GM21360 (cell line): Measurements from ENCODE around the gene CELF5.

Experiments
- ATAC-seq: cut with Tn5 transposase; IDR thresholded peaks from one replicate; pipeline ENCODE4 v1.9.1; 2021; ENCODE audit warnings: mild to moderate bottlenecking, moderate library complexity; ENCODE audit not compliant: unreplicated experiment

CELF5 gene

DNA sequence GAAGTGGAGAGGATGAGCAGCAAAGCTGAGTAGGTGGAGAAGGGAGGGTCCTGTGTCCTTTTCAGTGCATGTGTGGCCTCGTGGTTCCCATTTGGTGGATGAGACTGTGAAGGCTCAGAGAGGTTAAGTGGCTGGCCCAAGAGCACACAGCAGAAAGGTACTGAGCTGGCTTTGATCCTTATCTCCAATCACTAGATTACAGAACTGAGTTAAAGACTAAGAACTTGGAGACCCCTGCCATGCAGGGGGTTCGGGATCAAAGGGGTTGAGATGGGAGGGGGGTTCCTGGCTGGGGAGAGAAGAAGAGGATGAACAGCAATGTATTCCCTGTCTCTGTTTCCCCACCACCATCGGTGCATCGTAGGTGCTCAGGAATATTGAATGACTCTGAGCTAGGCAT lies 11.8 kb downstream of the CELF5 start:
- no peak for ATAC-seq

DNA sequence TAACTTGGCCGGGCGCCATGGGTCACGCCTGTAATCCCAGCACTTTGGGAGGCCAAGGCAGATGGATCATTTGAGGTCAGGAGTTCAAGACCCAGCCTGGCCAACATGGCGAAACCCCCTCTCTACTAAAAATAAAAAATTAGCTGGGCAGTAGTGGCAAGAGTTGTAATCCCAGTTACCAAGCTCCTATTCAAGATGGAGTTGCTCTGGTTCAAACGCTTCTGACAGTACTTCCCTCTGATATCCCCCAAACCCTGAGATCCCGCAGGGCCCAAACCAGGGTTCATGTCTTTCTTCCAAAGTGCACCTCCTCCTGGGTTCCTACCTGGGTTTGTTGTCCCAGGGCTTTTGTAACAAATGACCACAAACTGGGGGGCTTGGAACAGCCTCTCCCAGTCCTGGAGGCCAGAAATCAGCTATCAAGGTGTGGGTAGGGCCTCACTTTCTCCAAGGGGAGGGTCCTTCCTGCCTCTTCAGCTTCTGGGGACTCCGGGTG lies 13.7 kb downstream of the CELF5 start:
- ATAC-seq: no peak

DNA sequence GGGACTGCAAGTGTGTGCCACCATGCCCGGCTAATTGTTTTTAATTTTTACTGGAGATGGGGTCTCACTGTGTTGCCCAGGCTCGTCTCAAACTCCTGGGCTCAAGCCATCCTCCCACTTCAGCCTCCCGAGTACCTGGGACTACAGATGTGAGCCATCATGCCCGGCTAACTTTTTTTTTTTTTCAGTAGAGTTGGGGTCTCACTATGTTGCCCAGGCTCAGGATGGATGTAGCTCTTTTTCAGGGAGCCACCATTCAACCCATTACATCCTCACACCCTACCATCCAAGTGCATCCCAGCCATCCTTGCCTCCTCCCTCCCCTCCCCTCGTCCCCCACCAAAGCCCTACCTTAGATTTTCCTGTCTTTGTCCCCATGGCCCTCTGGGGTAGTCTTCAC lies 14.9 kb downstream of the CELF5 start:
- ATAC-seq: no peak

DNA sequence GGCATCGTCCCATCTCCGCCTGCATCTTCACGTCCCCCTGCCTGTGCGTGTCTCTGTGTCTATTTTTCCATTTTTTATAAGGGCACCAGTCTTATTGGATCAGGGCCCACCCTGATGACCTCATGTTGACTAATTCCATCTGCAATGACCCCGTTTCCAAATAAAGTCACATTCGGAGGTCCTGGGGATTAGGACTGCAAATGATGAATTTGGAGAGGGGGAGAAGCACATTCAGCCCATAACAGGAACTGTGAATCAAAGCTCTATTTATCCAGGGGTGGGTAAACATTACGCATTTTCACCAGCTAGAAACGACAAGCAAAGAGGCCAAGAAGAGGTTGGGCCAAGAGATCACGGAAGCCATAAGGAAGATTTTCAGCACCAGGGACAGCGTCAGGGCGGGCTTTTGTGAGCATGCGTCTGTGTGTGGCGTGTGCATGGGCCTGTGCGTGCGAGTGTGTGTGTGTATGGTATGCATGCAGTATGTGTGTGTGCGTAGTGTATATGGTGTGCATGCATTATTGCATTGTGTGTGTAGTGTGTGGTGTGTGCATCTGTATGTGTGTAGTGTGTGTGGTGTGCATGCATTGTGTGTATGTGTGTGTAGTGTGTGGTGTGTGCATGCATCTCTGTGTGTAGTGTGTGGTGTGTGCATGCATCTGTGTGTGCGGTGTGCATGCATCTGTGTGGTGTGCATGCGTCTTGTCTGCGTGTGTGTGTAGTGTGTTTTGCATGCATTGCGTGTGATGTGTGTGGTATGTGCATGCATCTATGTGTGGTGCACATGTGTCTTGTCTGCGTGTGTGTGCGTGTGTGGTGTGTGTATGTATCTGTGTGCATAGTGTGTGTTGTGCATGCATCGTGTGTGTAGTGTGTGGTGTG lies 19.6 kb downstream of the CELF5 start:
- ATAC-seq: no peak

DNA sequence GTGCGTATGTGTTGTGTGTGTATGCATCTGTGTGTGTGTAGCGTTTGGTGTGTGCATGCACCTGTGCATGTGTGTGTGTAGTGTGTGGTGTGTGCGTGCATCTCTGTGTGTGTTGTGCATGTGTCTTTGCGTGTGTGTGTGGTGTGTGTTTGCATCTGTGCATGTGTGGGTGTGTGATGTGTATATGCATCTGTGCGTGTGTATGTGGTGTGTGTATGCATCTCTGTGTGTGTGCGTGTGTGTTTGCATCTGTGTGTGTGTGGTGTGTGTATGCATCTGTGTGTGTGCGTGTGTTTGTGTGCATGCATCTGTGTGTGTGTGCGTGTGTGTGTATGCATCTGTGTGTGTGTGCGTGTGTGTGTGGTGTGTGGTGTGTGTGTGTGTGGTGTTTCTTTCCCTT lies 20.6 kb downstream of the CELF5 start:
- no peak for ATAC-seq

DNA sequence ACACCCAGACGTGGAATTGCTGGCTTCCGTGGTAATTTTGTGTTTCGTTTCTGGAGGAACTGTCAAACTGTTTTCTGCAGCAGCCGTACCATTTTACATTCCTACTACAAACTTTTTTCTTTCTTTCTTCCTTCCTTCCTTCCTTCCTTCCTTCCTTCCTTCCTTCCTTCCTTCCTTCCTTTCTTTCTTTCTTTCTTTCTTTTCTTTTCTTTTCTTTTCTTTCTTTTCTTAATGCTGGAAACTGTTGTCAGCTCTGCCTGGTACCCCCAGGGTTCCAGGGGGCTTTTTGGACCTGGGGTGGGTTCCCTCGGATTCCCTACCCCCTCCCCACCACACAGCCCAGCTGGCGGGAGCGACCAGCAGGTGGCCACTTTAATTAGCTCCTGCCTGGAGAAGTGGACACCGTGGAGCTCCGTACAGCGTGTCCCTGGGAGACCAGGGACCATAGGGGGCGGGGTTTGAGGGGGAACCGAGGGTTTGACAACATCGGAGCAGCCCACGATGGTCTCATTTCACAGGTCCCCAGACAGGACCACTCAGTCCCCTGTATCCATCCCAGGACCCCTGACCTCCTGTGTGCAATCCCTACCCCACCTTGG lies 24.4 kb downstream of the CELF5 start:
- ATAC-seq: no peak

DNA sequence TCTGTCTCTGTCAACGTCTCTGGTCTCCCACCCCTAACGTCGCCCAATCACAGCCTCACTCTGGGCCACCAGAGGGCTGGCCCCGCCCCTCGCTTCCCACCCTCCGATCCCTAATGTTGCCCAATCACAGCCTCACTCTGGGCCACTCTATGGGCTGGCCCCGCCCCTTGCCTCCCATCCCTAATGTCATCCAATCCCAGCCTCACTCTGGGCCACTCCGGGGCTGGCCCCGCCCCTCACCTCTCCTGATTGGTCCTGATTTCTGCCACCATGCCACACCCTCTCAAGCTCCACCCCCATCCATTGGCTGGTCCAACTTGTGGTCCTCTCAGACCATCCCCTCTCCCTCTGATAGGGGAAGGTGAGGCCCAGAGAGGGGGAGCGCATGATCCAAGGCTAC lies 24.9 kb downstream of the CELF5 start:
- no peak for ATAC-seq

DNA sequence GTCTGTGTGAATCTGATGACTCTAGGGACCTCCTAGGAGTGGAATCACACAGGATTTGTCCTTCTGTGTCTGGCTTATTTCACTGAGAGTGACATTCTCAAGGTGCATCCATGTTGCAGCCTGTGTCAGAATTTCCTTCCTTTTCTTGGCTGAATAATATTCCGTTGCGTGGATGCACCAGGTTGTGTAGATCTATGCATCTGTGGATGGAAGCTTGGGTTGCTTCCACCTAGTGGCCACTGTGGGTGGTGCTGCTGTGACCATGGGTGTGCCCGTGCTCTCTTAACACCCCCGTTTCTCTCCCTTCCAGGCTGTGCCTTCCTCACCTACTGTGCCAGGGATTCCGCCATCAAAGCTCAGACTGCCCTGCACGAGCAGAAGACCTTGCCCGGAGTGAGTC lies 26.2 kb downstream of the CELF5 start:
- ATAC-seq: no peak

DNA sequence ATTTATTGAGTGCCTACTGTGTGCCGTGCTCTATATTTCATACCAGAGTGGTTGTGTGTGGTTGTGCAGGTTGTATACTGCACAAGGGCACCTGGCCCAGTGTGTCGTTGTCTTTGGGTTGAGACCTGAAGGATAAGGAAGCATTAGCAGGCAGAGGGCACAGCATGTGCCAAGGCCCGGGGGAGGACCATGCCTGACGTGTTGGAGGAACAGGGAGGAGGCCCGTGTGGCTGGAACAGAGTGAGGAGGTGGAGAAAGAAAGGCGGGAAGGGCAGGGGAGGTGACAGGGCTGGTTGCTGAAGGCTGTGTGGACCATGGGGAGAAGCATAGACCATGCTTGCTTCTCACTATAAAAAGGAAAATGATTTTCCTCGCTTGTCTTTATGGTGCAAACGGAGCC lies 26.8 kb downstream of the CELF5 start:
- no peak for ATAC-seq

DNA sequence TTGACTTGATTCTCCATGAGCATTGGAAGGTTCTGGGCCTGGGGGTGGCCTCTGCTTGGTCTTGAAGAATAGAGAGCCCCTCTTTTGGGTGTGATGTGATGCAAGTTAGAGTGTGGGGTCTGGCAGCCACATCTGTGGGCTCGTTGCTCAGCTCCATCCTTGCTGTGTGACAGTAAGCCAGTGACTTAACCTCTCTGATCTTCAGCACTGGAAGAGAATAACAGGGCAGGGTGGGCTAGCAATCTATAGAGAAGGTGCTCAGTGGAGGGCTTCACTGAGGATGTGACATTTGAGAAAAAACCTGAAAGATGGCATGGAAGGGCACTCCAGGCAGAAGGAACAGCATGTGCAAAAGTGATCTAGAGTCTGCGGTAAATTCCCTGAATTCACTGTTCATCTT lies 28.2 kb downstream of the CELF5 start:
- no peak for ATAC-seq

DNA sequence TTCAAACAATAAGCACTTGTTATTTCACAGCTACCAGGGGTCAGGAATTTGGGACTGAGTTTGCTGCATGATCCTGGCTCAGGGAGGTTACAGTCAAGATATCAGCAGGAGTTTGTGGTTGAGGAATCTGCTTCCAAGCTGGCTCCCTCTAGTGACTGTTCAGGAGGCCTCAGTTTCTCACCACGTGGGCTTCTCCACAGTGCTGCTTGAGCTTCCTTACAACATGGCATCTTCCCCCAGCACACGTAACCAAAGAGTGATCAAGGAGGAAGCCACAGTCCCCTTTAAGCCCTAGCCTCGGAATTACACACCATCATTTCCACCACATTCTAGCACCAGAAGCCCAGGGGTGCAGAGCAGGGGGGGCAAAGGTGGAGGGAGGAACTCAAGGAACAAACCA lies 28.8 kb downstream of the CELF5 start:
- ATAC-seq: no peak

DNA sequence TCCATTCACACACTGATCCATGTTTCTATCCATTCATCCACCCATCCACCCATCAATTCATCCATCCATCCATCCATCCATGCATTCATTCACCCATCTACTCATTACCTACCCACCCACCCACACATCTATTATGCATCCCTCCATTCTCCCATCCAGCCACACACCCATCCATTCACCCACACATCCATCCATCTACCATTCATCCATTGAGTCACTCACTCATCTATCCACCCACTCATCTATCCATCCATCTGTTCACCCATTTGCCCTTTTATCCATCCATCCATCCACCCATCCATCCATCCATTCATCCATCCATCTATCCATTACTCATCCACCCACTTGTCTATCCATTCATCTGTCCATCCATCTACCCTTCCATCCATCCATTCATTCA lies 30.1 kb downstream of the CELF5 start:
- no peak for ATAC-seq

DNA sequence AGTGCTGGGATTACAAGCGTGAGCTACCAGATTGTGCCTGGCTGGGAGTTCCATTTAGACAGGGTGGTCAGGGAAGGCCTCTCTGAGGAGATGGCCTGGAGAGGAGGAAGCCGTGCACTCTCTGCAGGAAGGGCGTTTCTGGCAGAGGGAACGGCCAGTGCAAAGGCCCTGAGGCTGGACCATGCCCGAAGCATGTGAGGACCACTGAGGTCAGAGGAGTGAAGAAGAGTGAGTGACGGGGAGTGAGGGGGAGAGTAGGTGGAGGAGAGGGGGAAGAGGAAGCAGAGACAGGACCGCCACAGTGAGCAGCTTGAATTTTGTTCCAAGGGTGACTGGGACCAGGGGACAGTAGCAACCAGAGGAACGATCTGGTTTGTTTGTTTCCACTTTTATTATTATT lies 32.6 kb downstream of the CELF5 start:
- ATAC-seq: no peak

DNA sequence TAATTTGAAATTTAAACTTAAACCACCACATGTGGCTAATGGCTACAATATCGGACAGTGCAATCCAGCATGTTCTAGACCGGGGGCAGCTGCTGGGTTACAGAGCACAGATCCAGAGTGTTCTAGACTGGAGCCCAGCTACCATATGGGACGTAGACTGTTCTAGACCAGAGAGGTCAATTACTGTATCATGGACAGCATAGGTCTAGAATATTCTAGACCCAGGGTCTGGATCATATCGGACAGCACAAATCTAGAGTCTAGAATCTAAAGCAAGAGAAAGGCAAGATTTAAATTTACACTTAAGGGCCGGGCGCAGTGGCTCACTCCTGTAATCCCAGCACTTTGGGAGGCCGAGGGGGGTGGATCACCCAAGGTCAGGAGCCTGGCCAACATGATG lies 37.9 kb downstream of the CELF5 start:
- no peak for ATAC-seq

DNA sequence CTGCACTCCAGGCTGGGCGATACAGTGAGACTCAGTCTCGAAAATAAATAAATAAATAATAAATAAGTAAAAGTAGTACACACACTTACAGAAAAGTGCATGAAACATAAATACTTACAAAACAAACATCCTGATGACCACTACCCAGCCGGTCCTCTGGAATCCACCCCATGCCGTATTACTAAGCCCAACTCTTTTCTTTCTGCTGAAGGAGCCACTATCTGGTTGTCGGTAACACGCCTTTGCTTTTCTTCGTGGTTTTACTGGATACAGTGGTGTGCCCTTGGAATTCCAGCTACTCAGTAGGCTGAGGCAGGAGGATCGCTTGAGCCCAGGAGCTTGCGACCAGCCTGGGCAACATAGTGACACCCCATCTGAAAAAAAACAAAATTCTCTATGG lies 39.4 kb downstream of the CELF5 start:
- ATAC-seq: no peak

DNA sequence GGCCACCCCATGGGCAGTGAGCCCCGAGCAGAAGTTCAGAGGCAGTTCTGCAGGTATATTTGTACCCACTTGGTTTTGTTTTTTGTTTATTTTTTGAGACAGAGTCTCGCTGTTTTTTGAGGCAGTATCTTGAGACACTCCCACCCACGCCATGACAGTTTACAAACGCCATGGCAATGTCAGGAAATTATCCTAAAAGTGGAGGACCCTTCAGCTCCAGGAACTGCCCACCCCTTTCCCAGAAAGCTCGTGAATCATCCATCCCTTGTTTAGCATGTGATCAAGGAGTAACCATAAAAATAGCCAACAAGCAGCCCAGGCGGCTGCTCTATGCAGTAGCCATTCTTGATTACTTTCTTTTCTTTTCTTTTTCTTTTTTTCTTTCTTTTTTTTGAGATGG lies 41.0 kb downstream of the CELF5 start:
- no peak for ATAC-seq

DNA sequence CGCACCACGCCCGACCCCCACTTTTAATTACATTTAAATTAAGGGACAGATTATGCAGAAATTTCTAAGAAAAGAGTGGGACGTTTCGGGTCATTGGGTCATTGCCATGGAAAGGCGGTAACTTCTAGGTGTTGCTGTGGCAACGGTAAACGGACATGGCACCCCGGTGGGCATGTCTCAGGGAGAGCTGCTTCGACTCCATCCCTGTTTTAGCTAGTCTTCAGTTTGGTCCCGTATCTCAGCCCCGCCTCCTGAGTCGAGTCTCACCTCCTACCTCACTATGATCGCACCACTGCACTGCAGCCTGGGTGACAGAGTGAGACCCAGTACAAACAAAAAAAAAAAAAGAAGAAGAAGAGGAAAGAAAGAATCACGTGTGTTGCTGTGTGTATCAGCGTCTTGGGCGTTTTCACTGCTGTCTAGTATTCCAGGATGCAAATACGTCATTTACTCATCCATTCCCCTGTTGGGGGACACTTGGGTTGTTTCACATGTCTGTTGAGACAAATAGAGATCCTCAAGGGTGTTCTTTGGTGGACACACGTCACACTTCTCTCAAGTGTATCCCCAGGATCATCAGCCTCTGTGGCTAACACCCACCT lies 41.7 kb downstream of the CELF5 start:
- ATAC-seq: no peak

DNA sequence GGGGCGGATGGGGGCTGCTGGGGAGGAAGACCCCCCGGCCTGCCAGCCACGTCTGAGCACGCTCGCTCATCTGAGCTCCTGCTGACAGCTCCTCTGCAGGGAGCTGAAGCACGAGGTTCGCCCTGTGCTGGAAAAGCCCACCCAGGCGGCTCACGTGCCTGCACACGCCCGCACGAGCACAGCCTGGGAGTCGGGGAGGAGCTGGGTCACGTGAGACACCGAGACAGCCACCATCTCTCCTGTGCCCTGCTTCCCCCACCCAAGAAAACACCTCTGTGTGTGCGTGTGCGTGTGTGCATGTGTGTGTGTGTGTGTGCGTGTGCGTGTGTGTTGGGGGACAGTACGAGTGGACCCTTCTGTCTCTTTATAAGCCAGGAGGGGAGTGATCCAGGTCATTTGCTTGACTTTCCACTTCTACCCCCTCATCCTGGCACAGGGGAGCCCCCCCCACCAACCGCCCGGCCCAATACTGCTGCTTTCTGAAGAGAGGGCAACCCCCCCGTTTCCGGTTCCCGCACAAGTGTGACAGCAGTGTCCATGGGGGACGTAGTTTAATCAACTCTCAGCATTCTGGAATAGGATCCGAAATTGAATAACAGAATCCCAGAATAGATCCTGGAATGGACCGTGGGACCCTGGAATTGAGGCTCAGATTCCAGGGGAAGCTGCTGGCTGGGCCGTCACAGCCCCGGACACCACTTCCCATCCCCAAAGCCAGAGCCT lies 42.5 kb downstream of the CELF5 start:
- no peak for ATAC-seq

DNA sequence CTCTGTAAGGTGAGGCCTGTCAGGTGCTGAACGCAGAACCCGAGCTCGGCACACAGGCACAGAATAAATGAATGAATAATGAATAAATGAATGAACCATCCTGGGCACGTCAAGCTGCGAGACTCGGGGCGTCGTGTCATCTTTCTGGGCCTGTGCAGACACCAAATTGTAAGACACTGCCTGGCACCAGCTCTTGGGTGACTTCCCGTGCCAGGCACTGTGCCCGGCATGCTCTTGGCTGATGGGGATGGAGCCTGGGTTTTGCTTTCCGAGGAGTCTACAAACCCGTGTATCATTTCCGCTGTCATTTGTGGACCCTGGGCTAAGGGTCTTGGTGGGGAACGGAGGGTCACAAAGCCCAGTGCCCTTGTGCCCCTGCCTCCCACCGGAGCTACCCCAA lies 43.9 kb downstream of the CELF5 start:
- ATAC-seq: no peak

DNA sequence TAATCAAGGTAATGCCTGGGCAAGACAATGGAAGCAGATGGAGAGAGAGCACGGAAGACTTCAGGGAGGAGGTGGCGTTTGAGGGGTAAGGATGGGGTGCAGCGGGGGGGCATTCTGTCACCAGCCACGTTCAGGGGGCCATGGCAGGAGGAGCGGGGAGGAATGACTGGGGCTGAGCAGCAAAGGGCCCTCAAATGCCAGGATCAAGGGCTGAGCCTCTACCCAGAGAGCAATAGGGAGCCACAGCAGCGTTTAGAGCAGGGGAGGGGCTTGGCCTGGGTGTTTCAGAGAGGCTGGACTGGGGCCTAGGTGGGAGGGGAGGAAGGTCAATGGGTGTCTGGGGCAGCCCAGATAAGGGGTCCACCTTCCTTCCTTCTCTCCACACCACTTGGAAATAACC lies 44.3 kb downstream of the CELF5 start:
- ATAC-seq: no peak

DNA sequence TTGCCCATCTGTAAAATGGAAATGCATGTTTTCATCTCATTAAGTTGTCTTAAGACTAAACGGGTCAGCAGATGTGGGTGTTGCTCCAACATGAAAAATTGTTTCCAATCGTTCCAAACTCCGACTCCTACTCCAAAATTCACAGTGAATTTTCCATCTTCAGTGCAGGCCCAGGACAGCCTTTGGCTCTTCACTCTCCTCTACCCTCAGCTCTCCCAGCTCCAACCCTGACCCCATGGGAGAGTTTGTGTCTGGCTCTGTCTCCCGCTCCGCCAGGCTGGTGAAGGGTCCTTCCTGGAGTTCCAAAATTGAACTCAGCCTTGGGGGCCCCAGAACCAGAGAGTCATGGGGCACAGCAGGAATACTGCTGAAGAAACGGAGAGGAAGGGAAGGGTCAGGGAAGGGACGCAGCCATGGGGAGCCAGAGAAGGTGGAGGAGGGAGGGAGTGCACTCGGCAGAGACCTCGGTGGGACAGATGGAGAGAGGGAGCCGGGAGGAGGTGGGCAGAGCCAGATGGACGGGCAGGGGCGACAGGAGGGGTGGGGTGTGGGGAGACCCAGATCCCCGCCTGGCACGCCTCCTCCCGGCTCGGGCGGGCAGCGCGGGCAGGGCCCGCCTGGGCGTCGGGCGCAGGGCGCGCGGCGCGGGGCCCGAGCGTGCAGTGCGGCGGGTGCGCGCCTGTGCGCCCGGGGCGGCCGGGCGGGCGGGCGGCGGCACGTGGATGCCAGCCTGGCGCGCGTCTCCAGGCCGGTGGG lies 45.6 kb downstream of the CELF5 start:
- no peak for ATAC-seq
